Mesothelial cell of epicardium (in vitro differentiated cells): ENCODE measurements around the gene KTN1. TPM values are rescaled to one million over a fixed set of nuclear protein-coding genes. Genes with fewer than 3 reads are reported as not detected.

Source experiments
- DNase-seq, 2 experiments: peaks; one replicate each; pipeline ENCODE4 v3.0.0; 2021; ENCODE audit warnings: low spot score in 2 of 2; ENCODE audit not compliant: unreplicated experiment in 2 of 2
- H3K27ac Mint-ChIP-seq: 2 replicates; pipeline ENCODE4 v1.8.0; 2021; ENCODE audit warnings: mixed read lengths
- H3K27me3 Mint-ChIP-seq: 2 replicates; pipeline ENCODE4 v1.8.0; 2021; ENCODE audit warnings: low read depth, mixed read lengths
- H3K36me3 Mint-ChIP-seq: 2 replicates; pipeline ENCODE4 v1.8.0; 2021; ENCODE audit warnings: mixed read lengths
- H3K4me1 Mint-ChIP-seq: 2 replicates; pipeline ENCODE4 v1.8.0; 2021; ENCODE audit warnings: mixed read lengths
- H3K4me3 Mint-ChIP-seq: 2 replicates; pipeline ENCODE4 v1.8.0; 2021; ENCODE audit warnings: mild to moderate bottlenecking, moderate library complexity, mixed read lengths
- H3K9me3 Mint-ChIP-seq: 2 replicates; pipeline ENCODE4 v1.8.0; 2021; ENCODE audit warnings: mixed read lengths
- total RNA-seq: library from RNA; stranded (reverse); gene quantifications from 3 replicates; pipeline ENCODE4 v1.2.1, GENCODE V29; 2021
- TF ChIP-seq, protein P1 (sequence below): fragments of 200-600 bp; sonication (generic); IDR thresholded peaks from one replicate; pipeline ENCODE4 v1.5.0; 2021; ENCODE audit warnings: antibody characterized with exemption; ENCODE audit not compliant: unreplicated experiment

KTN1 gene
- total RNA-seq, 1 donor from 2014 or later = 153 TPM

DNA sequence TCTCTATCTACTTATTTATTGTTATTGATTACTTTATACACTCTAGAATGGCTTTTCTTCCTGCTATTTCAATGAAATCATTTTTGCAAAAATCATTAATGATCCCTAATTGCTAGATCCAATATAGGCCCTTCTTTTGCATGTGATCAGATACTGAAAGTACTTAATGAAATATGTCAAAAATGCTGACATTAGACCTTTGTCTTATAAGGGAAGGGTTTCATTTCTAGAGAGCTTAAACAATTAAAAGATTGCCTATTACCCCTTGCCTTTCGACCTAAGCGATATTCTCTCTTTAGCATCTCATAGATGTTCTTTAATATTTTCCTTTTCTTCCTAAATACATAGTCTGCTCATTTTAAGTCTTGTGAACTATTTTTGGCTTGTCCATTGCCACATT, 101.1 kb downstream of the KTN1 start:
- H3K27ac Mint-ChIP-seq = no peak overlapping the region
- H3K9me3 Mint-ChIP-seq = peaks cover 5% of the 10 kb centered on the region
- peaks cover 49% of the 10 kb centered on the region for H3K36me3 Mint-ChIP-seq
- no peak overlapping the region for H3K4me3 Mint-ChIP-seq
- H3K27me3 Mint-ChIP-seq = no peaks in the 10 kb centered on the region
- peaks cover 12% of the 10 kb centered on the region for H3K4me1 Mint-ChIP-seq
- TF ChIP-seq, protein P1, sequence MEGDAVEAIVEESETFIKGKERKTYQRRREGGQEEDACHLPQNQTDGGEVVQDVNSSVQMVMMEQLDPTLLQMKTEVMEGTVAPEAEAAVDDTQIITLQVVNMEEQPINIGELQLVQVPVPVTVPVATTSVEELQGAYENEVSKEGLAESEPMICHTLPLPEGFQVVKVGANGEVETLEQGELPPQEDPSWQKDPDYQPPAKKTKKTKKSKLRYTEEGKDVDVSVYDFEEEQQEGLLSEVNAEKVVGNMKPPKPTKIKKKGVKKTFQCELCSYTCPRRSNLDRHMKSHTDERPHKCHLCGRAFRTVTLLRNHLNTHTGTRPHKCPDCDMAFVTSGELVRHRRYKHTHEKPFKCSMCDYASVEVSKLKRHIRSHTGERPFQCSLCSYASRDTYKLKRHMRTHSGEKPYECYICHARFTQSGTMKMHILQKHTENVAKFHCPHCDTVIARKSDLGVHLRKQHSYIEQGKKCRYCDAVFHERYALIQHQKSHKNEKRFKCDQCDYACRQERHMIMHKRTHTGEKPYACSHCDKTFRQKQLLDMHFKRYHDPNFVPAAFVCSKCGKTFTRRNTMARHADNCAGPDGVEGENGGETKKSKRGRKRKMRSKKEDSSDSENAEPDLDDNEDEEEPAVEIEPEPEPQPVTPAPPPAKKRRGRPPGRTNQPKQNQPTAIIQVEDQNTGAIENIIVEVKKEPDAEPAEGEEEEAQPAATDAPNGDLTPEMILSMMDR = no peak
- DNase-seq = no peak

DNA sequence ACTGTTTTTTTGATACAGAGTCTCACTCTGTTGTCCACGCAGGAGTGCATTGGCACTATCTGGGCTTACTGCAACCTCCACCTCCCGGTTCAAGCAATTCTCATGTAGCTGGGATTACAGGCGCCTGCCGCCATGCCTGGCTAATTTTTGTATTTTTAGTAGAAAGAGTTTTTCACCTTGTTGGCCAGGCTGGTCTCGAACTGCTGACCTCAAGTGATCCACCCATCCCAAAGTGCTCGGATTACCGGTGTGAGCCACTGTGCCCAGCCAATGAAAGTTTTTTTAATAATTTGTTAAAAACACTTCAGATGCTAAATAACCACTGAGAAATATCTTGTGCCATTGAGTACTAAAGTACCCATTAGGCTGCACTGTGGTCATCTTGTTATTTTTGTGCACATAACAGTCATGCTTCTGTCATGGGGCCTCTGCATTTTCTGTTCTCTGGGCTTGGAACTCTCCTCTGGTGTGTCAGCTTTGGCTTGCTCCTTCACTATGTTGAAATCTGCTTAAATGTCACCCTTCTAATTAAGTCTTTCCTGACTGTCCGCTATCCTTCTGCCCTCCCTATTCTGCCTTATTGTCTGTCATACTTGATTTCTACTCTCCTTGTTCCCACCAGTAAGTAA, 105.1 kb downstream of the KTN1 start:
- Mint-ChIP-seq H3K4me1 (peaks cover 12% of the 10 kb centered on the region), H3K27ac (no peak overlapping the region), H3K36me3 (peaks cover 49% of the 10 kb centered on the region), H3K9me3 (no peaks in the 10 kb centered on the region), H3K4me3 (no peak overlapping the region), H3K27me3 (no peaks in the 10 kb centered on the region)
- TF ChIP-seq, protein P1 = no peak
- no peak for DNase-seq

DNA sequence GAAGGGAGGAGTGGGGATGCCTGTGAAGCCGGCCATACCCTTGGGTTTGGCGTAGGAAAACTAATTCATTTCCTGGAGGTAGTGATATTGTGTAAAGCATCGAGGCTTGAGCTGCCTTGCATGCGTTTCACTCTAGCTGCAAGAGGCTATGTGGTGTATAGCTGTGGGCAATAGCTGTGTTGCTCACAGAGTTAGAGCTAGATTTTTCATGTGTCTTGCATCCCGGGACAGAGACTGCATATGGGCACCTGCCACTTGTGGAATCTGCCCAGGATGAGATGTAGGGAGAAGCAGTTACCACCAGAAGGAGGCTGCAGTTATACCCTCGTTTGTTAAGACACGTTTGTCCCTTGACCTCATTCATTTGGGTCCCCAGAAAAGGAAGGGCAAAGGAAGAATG, 106.7 kb downstream of the KTN1 start:
- no peak overlapping the region for H3K27ac Mint-ChIP-seq
- peaks cover 46% of the 10 kb centered on the region for H3K36me3 Mint-ChIP-seq
- no peak for DNase-seq
- peaks cover 5% of the 10 kb centered on the region for H3K4me1 Mint-ChIP-seq
- no peak overlapping the region for H3K4me3 Mint-ChIP-seq
- no peaks in the 10 kb centered on the region for H3K27me3 Mint-ChIP-seq
- no peaks in the 10 kb centered on the region for H3K9me3 Mint-ChIP-seq
- TF ChIP-seq, protein P1 = no peak

DNA sequence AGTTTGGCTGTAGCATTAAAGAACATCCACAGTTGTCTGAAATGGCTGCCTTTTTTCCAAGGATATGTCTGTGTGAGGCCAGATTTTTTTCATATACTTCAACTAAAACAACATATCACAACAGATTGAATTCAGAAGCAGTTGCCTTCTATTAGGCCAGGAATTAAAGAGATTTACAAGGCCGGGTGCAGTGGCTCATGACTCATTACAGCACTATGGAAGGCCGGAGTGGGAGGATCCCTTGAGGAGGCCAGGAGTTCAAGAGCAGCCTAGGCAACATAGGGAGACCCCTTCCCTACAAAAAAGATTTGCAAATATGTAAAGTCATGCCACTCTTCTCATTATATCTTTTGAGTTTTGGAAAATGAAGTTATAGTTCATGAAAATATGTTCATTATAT, 108.6 kb downstream of the KTN1 start:
- Mint-ChIP-seq H3K4me3 (no peak overlapping the region), H3K36me3 (peaks cover 38% of the 10 kb centered on the region), H3K27me3 (no peaks in the 10 kb centered on the region), H3K9me3 (no peaks in the 10 kb centered on the region), H3K4me1 (no peaks in the 10 kb centered on the region), H3K27ac (no peak overlapping the region)
- no peak for DNase-seq
- TF ChIP-seq, protein P1 = no peak

DNA sequence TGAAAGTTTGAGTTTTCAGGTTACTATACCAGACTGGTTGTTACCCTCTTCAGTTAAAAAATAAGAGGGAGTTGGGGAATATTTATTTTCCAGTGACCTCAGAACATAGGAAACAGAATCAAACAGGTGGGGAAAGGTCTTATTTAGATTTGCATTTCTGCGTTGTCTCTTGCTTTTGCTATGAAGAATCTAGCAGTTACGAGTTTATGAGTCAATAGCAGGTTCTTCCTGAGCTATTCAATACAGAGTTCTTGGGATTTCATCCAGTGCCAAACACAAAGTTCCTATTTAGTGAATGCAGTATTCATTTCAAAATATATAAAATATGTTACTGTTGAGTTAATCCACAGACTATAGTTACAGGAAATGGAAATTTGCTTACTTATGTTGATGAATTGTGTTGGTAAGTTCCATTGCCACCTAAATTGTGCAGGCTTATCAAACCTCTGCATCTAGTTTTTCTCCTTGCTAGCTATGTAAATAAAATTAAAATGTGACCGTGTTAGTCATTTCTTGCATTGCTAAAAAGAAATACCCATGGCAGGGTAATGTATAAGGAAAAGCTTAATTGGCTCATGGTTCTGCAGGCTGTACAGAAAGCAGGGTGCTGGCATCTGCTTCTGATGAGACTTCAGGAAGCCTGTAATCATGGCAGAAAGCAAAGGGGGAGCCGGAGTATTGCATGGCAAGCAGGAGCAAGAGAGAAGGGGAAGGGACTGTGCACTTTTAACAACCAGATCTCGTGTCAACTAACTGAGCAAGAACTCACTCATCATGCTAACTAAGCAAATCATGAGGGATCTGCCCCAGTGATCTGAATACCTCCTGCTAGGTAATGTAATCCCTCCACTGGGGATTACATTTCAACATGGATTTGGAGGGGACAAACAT, 110.2 kb downstream of the KTN1 start:
- no peaks in the 10 kb centered on the region for H3K4me1 Mint-ChIP-seq
- H3K9me3 Mint-ChIP-seq = no peaks in the 10 kb centered on the region
- no peak overlapping the region for H3K27ac Mint-ChIP-seq
- no peak overlapping the region for H3K4me3 Mint-ChIP-seq
- H3K27me3 Mint-ChIP-seq = no peaks in the 10 kb centered on the region
- TF ChIP-seq, protein P1 = no peak
- H3K36me3 Mint-ChIP-seq = peaks cover 28% of the 10 kb centered on the region
- DNase-seq = no peak
